ENCODE results near the gene INAVA.

Gene INAVA

GRCh38 chr1:200894712-200895442 is at the start of gene INAVA:
Gene INAVA (plus strand): TSS chr1:200894900. CDS start chr1:200898401, 3,501 bp downstream.
- DNase-seq: no peak

DNA sequence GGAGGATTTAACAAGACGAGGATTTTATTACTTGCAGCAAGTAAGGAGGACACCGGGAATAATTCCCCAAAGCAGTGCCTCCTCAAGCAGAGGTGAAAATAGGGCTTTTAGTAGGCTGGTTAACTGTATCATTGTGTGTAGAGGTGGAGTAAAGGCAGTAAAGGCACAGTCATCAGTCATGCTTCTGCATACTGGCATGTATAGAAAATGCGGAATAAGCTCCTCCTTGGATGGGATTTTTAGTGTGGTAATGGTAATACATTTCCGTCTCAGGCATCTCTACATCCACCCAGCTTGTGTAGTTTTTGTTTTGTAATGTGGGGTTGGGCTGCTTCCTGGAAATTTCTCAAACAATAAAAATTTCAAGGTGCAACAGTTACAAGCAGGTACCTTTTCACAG is 49.3 kb upstream of the INAVA start:
- DNase-seq: no peak

DNA sequence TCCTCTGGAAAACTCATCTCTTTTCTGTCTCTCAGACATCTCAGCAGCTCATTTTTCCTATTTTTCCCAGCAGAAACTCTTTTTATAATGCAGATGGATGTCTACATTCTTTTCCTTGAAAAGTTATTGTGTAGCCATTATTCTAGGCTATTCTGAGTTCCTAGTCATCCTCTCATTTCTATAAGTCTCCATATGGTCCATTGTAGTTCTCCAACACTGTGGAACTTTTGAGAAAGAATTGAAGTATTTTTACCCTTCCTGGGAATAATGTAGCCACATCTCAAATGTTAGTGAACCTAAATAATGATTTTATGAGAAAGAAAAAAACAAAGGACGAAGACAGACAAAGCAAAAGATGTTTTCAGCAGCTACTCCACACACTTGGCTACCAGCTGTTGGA is 48.3 kb upstream of the INAVA start:
- DNase-seq: no peak

- DNase-seq: no peak
Measured at GRCh38 chr1:200849430-200849829, 45.3 kb upstream of the INAVA start.

- DNase-seq: no peak
Measured at GRCh38 chr1:200850554-200850953, 44.1 kb upstream of the INAVA start.

DNA sequence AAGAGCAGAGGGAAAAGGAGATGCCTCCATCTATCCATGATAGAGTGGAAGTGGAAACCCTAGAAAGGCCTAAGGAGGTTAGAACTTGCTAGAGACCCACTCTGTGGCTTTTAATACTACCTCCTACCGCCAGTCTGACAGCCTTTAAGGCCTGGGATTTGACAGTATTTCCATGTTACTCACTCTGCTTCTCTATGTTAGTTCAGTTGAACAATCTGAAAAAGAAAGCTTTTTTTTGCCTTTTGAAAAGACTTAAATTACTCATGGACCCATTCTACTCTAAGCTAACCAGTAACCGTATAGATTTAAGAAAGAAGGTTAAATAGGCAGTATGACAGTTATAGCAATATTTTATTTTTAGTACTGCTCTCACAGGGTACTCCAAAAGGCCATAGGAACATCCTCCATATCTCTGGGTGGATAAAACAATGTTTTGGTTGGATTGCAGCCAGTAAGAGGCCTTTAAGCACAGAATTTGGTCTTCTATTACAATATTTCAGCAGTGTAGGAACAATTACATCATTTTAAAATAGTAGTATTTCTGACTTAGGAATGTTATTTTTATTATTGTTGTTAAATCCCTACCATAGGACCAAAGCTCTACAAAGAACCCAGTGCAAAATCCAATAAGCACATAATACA is 37.9 kb upstream of the INAVA start:
- peak; percentile 9 for DNase-seq

GRCh38 chr1:200857804-200858203 is 36.9 kb upstream of the INAVA start:
- no peak for DNase-seq

- no peak for DNase-seq
Measured at GRCh38 chr1:200861937-200862647, 32.6 kb upstream of the INAVA start.

- DNase-seq: no peak
Measured at GRCh38 chr1:200862713-200863415, 31.8 kb upstream of the INAVA start.

- no peak for DNase-seq
Measured at GRCh38 chr1:200866116-200866515, 28.6 kb upstream of the INAVA start.

DNA sequence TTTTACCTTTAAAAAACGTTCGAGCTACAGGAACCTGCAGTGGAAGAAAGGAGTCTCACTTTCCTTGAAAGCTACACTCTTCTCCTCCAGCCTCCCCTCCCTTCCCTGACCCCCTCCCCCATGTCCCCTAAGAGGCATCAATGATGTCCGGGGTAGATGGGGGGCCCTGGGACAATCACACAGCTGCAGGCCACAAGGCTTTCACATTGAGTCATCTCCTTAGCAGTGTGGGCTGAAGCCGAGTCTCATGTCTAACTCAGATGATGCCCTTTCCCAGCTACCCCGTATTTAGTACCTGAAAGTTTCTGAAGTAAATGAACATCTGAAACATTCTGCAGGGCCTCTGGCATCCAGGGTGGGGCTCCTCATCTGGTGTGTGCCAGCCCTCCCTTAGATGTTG is 28.2 kb upstream of the INAVA start:
- no peak for DNase-seq

DNA sequence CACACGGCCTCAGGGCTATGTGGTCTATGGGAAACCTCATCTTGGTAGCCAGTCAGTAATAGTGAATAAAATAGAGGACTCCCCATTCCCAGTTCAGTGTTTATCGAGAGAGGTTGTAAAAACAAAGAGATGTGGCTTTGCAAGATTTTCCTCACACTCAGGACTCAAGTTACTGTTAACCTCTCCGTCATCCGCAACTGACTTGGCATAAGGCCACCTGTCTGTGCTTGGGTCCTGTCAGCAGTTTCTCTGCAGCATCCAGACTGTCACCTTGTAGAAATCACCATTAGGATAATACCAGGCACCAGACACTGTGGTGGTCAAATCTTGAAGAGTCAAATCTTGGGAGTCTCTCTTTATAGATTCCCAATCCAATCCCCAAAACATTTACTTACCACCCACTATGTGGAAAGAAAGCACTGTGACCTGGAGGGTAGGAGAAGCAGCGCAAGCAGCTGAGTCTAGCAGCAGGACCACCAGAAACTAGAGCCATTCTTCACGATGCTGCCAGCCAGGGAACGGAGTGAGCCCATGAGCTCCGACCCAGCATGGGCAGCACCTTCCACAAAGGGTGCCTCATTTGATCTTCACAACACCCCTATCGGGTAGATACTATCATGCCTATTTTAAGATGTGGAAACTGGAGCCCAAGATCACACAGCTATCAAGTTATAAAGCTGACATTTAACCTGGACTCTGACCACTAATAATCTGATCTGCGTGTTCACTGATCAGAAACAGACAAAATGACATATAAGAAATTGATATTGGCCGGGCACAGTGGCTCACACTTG is 27.5 kb upstream of the INAVA start:
- no peak for DNase-seq

GRCh38 chr1:200869376-200869752 is 25.3 kb upstream of the INAVA start:
- no peak for DNase-seq

DNA sequence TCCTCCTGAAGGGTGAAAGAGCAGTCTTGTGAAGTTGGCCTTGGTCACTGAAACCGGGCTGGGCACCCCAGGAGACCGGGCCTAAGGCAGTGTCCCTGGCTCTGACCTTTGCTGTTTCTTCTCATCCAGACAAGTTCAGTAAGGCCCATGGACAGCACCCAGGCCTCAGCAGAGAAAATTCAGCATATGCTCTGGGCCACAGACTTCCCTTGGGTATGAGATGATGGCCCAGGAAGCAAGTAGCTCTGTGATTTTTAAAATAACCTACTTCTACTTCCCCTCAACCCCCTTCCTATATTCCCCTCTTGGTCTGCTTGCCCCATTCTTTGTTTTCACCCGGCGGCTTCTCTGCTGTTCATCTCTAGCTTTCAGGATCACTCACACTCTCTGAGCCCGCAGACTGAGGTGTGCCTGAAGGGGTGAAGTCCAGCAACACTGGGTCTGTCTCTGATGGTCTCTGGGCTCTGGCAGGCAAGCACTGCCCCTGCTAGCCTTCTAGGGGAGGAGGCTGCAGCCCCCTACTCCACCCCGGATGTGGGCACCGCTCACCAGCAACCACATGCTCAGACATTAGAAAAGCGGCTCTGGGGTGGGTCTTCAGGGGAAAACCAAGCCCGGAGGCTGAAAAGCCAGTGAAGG is 24.8 kb upstream of the INAVA start:
- DNase-seq: no peak

- no peak for DNase-seq
Measured at GRCh38 chr1:200872446-200873115, 22.1 kb upstream of the INAVA start, which contains the start of gene GPR25. Gene GPR25 (plus strand): TSS chr1:200872981. CDS start chr1:200873038, 57 bp downstream.

- no peak for DNase-seq
Measured at GRCh38 chr1:200873116-200873670, 21.5 kb upstream of the INAVA start.

DNA sequence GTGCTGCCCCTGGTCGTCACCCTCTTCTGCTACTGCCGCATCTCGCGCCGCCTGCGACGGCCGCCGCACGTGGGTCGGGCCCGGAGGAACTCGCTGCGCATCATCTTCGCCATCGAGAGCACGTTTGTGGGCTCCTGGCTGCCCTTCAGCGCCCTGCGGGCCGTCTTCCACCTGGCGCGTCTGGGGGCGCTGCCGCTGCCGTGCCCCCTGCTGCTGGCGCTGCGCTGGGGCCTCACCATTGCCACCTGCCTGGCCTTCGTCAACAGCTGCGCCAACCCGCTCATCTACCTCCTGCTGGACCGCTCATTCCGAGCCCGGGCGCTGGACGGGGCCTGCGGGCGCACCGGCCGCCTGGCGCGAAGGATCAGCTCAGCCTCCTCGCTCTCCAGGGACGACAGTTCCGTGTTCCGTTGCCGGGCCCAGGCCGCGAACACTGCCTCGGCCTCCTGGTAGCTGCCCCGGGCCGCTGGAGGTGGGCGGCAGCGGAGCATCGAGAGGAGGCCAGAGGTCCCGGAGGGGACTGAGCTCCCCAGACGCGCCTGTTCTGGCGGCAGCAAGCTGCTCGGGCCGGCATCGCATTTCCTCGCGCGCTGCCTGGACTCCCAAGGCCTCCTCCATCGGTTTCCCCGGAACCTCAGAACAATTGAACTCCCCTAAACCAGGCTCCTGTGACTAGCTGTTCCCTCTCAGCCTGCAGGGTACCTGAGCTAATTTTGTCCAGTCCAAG is 20.9 kb upstream of the INAVA start:
- no peak for DNase-seq

- no peak for DNase-seq
Measured at GRCh38 chr1:200874694-200875093, 20.0 kb upstream of the INAVA start.

DNA sequence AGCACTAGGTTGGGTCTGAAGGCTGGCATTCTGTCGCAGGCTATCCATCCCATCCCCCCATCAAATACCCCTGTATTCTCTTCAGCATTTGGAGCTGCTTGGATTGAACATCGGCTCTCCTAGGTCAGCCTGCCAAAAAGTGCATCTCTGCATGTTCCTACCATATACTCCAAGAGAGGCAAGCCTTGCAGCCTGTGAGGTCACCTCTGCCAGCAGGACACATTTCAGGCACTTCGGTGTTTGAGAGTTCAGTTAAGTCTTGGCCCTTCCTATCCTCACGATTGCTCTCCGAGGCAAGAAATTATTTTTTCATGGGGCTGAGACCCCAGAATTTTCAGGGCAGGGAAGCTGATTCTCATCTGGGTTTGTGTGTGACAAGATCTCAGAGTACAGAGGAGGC is 19.3 kb upstream of the INAVA start:
- DNase-seq: no peak

DNA sequence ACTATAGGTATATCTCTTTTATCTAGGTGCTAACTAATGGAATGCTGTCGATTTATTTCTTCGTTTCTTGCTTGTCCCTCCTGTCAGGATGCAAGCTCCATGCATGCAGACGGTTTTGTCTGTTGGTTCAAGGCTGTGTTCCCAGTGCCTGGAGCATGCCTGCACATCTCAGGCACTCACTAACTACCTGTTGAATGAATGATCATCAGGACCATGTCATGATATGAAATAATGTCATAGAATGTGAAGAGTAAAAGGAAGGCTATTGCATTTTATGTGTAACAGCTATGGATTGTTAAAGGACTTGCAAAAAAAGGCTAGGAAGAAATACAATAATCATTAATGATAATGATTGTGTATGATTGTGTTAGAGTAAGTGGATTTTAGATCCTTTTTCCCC is 17.7 kb upstream of the INAVA start:
- no peak for DNase-seq

All from NCI-H226 (cell line).